CD4-positive, alpha-beta memory T cell (primary cell): ENCODE results near the gene RAPH1. TPM values are rescaled to one million over a fixed set of nuclear protein-coding genes. Genes with fewer than 3 reads are reported as not detected.

ENCODE experiments used
- CTCF ChIA-PET: fragments of 350-600 bp; sonication (Branson Sonifier 250); formaldehyde crosslinking; loops from one replicate; lab custom pipeline; 2021; ENCODE audit warnings: inconsistent platforms; ENCODE audit not compliant: partially characterized antibody; lab: Charles Lee
- POLR2A ChIA-PET: fragments of 350-600 bp; sonication (Branson Sonifier 250); formaldehyde crosslinking; loops from one replicate; lab custom pipeline; 2021; ENCODE audit not compliant: partially characterized antibody; lab: Charles Lee
- DNase-seq, 5 donors: peaks; one replicate each; pipeline versions ENCODE4 v3.0.0 to v3.0.0-alpha.2; 2020 to 2022; ENCODE audit warnings: mixed read lengths in 1 of 5
- H3K27ac ChIP-seq: one replicate; pipeline ENCODE4 v1.7.0; 2013; ENCODE audit warnings: low read depth, low read length
- H3K27me3 ChIP-seq: 2 replicates; pipeline ENCODE4 v1.7.0; 2013; ENCODE audit warnings: mild to moderate bottlenecking, low read length, moderate library complexity; ENCODE audit not compliant: insufficient read depth
- H3K36me3 ChIP-seq: 2 replicates; pipeline ENCODE4 v1.7.0; 2013; ENCODE audit warnings: mild to moderate bottlenecking, low read length, moderate library complexity; ENCODE audit not compliant: insufficient read depth
- H3K4me1 ChIP-seq: 2 replicates; pipeline ENCODE4 v1.7.0; 2013; ENCODE audit warnings: mild to moderate bottlenecking, low read length, moderate library complexity; ENCODE audit not compliant: insufficient read depth
- H3K4me3 ChIP-seq, 2 donors: one replicate each; pipeline ENCODE4 v1.7.0; 2013; ENCODE audit warnings: low read length in 2 of 2, mild to moderate bottlenecking in 1 of 2
- H3K9me3 ChIP-seq, 2 donors: one replicate each; pipeline ENCODE4 v1.7.0; 2013; ENCODE audit warnings: low read length in 2 of 2, control low read depth in 1 of 2; ENCODE audit not compliant: control insufficient read depth in 1 of 2
- H3K27ac Mint-ChIP-seq, 7 donors: one replicate each; pipeline ENCODE4 v1.8.0; 2020 to 2021; ENCODE audit warnings: mixed read lengths in 7 of 7, mild to moderate bottlenecking in 6 of 7, inconsistent platforms in 3 of 7, moderate library complexity in 3 of 7
- H3K27me3 Mint-ChIP-seq, 2 donors: one replicate each; pipeline ENCODE4 v1.8.0; 2020 to 2021; ENCODE audit warnings: mixed read lengths in 2 of 2
- H3K36me3 Mint-ChIP-seq, 2 donors: one replicate each; pipeline ENCODE4 v1.8.0; 2020 to 2021; ENCODE audit warnings: mixed read lengths in 2 of 2, inconsistent platforms in 1 of 2, mild to moderate bottlenecking in 1 of 2
- H3K4me1 Mint-ChIP-seq, 4 donors: one replicate each; pipeline ENCODE4 v1.8.0; 2020 to 2021; ENCODE audit warnings: mixed read lengths in 4 of 4, mild to moderate bottlenecking in 1 of 4
- H3K4me3 Mint-ChIP-seq, 8 donors: one replicate each; pipeline ENCODE4 v1.8.0; 2020 to 2021; ENCODE audit warnings: mixed read lengths in 8 of 8, mild to moderate bottlenecking in 7 of 8, moderate library complexity in 6 of 8, inconsistent platforms in 3 of 8
- H3K9me3 Mint-ChIP-seq, 8 donors: one replicate each; pipeline ENCODE4 v1.8.0; 2020 to 2021; ENCODE audit warnings: mixed read lengths in 8 of 8, mild to moderate bottlenecking in 5 of 8, inconsistent platforms in 3 of 8, moderate library complexity in 1 of 8
- intact Hi-C: fragments of 100-400 bp; cut with micrococcal nuclease; formaldehyde crosslinking; loops from one replicate; pipeline ENCODE4 v1.15.1; 2023
- polyA plus RNA-seq, 2 donors: library from polyadenylated mRNA; unstranded; fragments of 300-500 nt; fragmentation: Illumina TruSeq; gene quantifications; one replicate each; pipeline ENCODE4 v1.2.3, GENCODE V29; 2021
- total RNA-seq, 2 experiments: library from RNA; stranded (reverse); gene quantifications; one replicate each; pipeline ENCODE4 v1.2.3, GENCODE V29; 2021

The RAPH1 gene
- total and polyA plus RNA-seq, 4 experiments from 2014 or later: 1.0 to 2.6 (median 1.6) TPM

- Histone ChIP-seq H3K4me3 (no peak overlapping the region), H3K36me3 (no peaks in the 10 kb centered on the region), H3K4me1 (no peaks in the 10 kb centered on the region), H3K27me3 (no peaks in the 10 kb centered on the region), H3K27ac (no peak overlapping the region), H3K9me3 (no peaks in the 10 kb centered on the region)
- Mint-ChIP-seq H3K27ac (peak overlapping the region in 1 of 7 donors; percentile 20), H3K4me1 (no peaks in the 10 kb centered on the region), H3K27me3 (no peaks in the 10 kb centered on the region), H3K36me3 (no peaks in the 10 kb centered on the region), H3K9me3 (no peaks in the 10 kb centered on the region), H3K4me3 (no peak overlapping the region)
- no peak for DNase-seq
- ChIA-PET CTCF (no interaction called here), POLR2A (no interaction called here)
- intact Hi-C loops: no loop called here
Observed at GRCh38 chr2:203562268-203562667, 27.2 kb upstream of the RAPH1 start.

GRCh38 chr2:203559641-203560040 lies 24.5 kb upstream of the RAPH1 start:
- CTCF ChIA-PET: no interaction called here
- Histone ChIP-seq H3K9me3 (no peaks in the 10 kb centered on the region), H3K36me3 (no peaks in the 10 kb centered on the region), H3K27ac (no peak overlapping the region), H3K4me1 (no peaks in the 10 kb centered on the region), H3K27me3 (no peaks in the 10 kb centered on the region), H3K4me3 (no peak overlapping the region)
- DNase-seq: no peak
- H3K36me3 Mint-ChIP-seq: no peaks in the 10 kb centered on the region
- no peaks in the 10 kb centered on the region for H3K9me3 Mint-ChIP-seq
- H3K27me3 Mint-ChIP-seq: peaks cover 0 to 1% of the 10 kb centered on the region in 2 donors
- H3K27ac Mint-ChIP-seq: no peak overlapping the region
- intact Hi-C loops: no loop called here
- POLR2A ChIA-PET: interaction anchor here (0.7 kb wide), 1 partner anchor 135 kb away, joined by 3 read pairs; no protein-coding TSS in a partner anchor
- no peak overlapping the region for H3K4me3 Mint-ChIP-seq
- peaks cover 0 to under 1% (median 0%) of the 10 kb centered on the region in 4 donors for H3K4me1 Mint-ChIP-seq

- H3K36me3 Mint-ChIP-seq: no peaks in the 10 kb centered on the region
- Histone ChIP-seq H3K27me3 (no peaks in the 10 kb centered on the region), H3K4me1 (no peaks in the 10 kb centered on the region), H3K4me3 (no peak overlapping the region), H3K27ac (no peak overlapping the region), H3K9me3 (no peaks in the 10 kb centered on the region), H3K36me3 (no peaks in the 10 kb centered on the region)
- H3K4me1 Mint-ChIP-seq: peaks cover 0 to 4% (median 2%) of the 10 kb centered on the region in 4 donors
- peaks cover 0 to 1% of the 10 kb centered on the region in 2 donors for H3K27me3 Mint-ChIP-seq
- no peak overlapping the region for H3K4me3 Mint-ChIP-seq
- intact Hi-C loops: no loop called here
- H3K9me3 Mint-ChIP-seq: no peaks in the 10 kb centered on the region
- DNase-seq: no peak
- peak overlapping the region in 1 of 7 donors; percentile 42 for H3K27ac Mint-ChIP-seq
- ChIA-PET POLR2A (interaction anchor here (0.7 kb wide), 1 partner anchor 168 kb away, joined by 3 read pairs; no protein-coding TSS in a partner anchor), CTCF (no interaction called here)
Observed at GRCh38 chr2:203553784-203554183, 18.7 kb upstream of the RAPH1 start.

- Mint-ChIP-seq H3K27ac (no peak overlapping the region), H3K4me3 (no peak overlapping the region), H3K27me3 (peaks cover 0 to 1% of the 10 kb centered on the region in 2 donors), H3K9me3 (no peaks in the 10 kb centered on the region), H3K36me3 (no peaks in the 10 kb centered on the region), H3K4me1 (peaks cover 0 to 6% (median 4%) of the 10 kb centered on the region in 4 donors)
- DNase-seq: no peak
- ChIA-PET CTCF (no interaction called here), POLR2A (no interaction called here)
- H3K27me3 ChIP-seq: no peaks in the 10 kb centered on the region
- H3K27ac ChIP-seq: no peak overlapping the region
- intact Hi-C loops: no loop called here
- H3K4me1 ChIP-seq: no peaks in the 10 kb centered on the region
- no peaks in the 10 kb centered on the region for H3K36me3 ChIP-seq
- H3K4me3 ChIP-seq: no peak overlapping the region
- no peaks in the 10 kb centered on the region for H3K9me3 ChIP-seq
Observed at GRCh38 chr2:203551778-203552177, 16.7 kb upstream of the RAPH1 start.

- Mint-ChIP-seq H3K27ac (no peak overlapping the region), H3K9me3 (peaks cover 0 to 1% (median 0%) of the 10 kb centered on the region in 8 donors), H3K36me3 (no peaks in the 10 kb centered on the region), H3K27me3 (no peaks in the 10 kb centered on the region), H3K4me3 (no peak overlapping the region), H3K4me1 (peaks cover 0 to 6% (median 4%) of the 10 kb centered on the region in 4 donors)
- ChIA-PET POLR2A (no interaction called here), CTCF (interaction anchor here (1.1 kb wide), 1 partner anchor 230 kb away, joined by 3 read pairs; no protein-coding TSS in a partner anchor)
- Histone ChIP-seq H3K9me3 (no peaks in the 10 kb centered on the region), H3K4me1 (no peaks in the 10 kb centered on the region), H3K36me3 (no peaks in the 10 kb centered on the region), H3K4me3 (no peak overlapping the region), H3K27ac (no peak overlapping the region), H3K27me3 (no peaks in the 10 kb centered on the region)
- no peak for DNase-seq
- intact Hi-C loops: no loop called here
Observed at GRCh38 chr2:203550266-203550665, 15.2 kb upstream of the RAPH1 start.

- Histone ChIP-seq H3K9me3 (no peaks in the 10 kb centered on the region), H3K4me1 (no peaks in the 10 kb centered on the region), H3K36me3 (no peaks in the 10 kb centered on the region), H3K4me3 (no peak overlapping the region), H3K27me3 (no peaks in the 10 kb centered on the region), H3K27ac (no peak overlapping the region)
- H3K9me3 Mint-ChIP-seq: peaks cover 0 to 1% (median 0%) of the 10 kb centered on the region in 8 donors
- ChIA-PET CTCF (interaction anchor here (1.1 kb wide), 1 partner anchor 231 kb away, joined by 3 read pairs; no protein-coding TSS in a partner anchor), POLR2A (no interaction called here)
- intact Hi-C loops: no loop called here
- H3K4me3 Mint-ChIP-seq: no peak overlapping the region
- H3K4me1 Mint-ChIP-seq: peaks cover 0 to 6% (median 3%) of the 10 kb centered on the region in 4 donors
- no peaks in the 10 kb centered on the region for H3K36me3 Mint-ChIP-seq
- no peak for DNase-seq
- no peak overlapping the region for H3K27ac Mint-ChIP-seq
- no peaks in the 10 kb centered on the region for H3K27me3 Mint-ChIP-seq
Observed at GRCh38 chr2:203549406-203549805, 14.3 kb upstream of the RAPH1 start.

- peaks cover 0 to 1% (median 0%) of the 10 kb centered on the region in 8 donors for H3K9me3 Mint-ChIP-seq
- H3K27me3 ChIP-seq: no peaks in the 10 kb centered on the region
- H3K27me3 Mint-ChIP-seq: no peaks in the 10 kb centered on the region
- H3K4me1 ChIP-seq: no peaks in the 10 kb centered on the region
- no peaks in the 10 kb centered on the region for H3K36me3 Mint-ChIP-seq
- CTCF ChIA-PET: no interaction called here
- H3K4me3 Mint-ChIP-seq: no peak overlapping the region
- POLR2A ChIA-PET: no interaction called here
- no peaks in the 10 kb centered on the region for H3K36me3 ChIP-seq
- no peaks in the 10 kb centered on the region for H3K9me3 ChIP-seq
- no peak overlapping the region for H3K4me3 ChIP-seq
- no peak overlapping the region for H3K27ac ChIP-seq
- H3K4me1 Mint-ChIP-seq: peaks cover 0 to 6% (median 2%) of the 10 kb centered on the region in 4 donors
- DNase-seq: no peak
- H3K27ac Mint-ChIP-seq: no peak overlapping the region
- intact Hi-C loops: no loop called here
Observed at GRCh38 chr2:203548887-203549286, 13.8 kb upstream of the RAPH1 start.
